ENCODE results near the gene KRTAP10-7.
"Not testable (repeated sequence)": the region's sequence is repeated elsewhere in the genome, so short reads cannot be mapped to it uniquely, and the experiment has no call there.

Gene KRTAP10-7

DNA sequence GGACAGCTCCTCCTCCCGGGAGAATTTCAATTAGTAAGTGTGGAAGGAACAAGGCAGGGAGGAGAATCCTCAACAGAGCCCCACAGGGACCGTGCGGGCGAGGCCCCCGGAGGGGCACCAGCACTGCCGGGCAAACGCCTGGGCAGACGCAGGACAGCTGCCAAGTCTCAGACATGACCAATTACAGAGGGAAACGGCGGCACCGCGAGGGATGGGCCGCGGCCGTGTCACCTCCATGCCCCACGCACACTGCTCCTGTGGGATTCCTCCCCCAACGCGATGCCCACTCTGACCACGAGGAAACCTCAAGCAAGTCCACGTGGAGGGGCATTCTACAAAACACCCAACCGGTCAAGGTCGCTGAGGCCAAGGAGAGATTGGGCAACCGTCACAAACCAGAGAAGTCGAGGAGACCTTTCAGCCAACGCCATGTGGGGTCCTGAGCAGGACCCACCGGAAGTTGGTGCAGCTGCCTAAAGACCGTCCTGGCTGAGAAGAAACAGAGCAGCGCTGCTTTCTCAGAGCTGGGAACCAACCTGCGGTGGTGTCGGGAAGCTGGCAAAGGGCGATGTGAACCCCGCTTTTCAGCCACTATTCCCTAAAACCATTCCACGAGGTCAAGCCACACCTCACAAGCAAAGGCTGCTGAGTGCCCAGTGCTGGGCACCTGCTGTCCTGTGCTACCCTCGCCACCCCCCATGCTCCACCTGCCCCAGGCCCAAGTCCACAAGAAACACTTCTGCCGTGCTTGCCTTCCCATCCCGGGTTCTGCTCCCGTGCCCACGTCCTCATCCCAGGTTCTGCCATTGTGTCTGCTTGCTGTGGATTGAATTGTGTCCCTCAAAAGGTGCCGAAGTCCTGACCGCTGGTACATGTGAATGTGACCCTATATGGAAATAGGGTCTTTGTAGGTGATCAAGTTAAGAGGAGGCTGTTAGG lies 28.3 kb upstream of the KRTAP10-7 start:
- DNase-seq (ENCODE audit: low read depth): no peak

DNA sequence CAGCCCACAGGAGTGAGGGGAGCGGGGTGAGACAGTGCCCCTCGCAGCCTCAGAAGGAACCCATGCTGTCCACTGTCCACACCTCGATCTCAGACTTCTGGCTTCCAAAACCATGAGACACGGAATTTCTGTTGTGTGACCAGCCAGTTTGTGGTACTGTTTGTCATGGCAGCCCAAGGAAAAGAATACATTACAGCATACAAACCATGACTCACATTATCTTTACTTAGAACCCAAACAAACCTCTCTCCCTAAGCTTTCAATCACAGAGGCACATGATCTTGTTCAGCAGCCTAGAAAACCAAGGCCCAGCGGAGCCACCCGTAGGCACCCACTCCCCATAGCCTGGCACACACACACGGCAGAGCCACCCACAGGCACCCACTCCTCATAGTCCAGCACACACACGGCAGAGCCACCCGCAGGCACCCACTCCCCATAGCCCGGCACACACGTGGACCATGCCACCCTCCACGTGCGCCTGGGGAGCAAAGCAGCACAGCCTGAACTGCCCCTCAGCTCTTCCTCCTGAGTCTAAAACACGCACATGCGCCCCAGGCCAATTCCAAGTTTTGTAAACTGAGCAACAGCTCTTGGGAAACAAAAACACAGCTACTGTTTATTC lies 27.3 kb upstream of the KRTAP10-7 start:
- no peak for DNase-seq (ENCODE audit: low read depth)

DNA sequence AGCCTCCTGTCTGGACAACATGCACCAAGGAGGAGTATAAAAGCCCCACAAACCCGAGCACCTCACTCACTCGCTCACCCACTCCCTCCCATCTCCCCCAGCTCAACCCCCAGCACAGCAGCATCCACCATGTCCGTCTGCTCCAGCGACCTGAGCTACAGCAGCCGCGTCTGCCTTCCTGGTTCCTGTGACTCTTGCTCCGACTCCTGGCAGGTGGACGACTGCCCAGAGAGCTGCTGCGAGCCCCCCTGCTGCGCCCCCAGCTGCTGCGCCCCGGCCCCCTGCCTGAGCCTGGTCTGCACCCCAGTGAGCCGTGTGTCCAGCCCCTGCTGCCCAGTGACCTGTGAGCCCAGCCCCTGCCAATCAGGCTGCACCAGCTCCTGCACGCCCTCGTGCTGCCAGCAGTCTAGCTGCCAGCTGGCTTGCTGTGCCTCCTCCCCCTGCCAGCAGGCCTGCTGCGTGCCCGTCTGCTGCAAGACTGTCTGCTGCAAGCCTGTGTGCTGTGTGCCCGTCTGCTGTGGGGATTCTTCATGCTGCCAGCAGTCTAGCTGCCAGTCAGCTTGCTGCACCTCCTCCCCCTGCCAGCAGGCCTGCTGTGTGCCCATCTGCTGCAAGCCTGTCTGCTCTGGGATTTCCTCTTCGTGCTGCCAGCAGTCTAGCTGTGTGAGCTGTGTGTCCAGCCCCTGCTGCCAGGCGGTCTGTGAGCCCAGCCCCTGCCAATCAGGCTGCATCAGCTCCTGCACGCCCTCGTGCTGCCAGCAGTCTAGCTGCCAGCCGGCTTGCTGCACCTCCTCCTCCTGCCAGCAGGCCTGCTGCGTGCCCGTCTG lies 26.6 kb upstream of the KRTAP10-7 start, which contains the start of gene KRTAP10-4:
Gene KRTAP10-4 (plus strand): TSS at position 100 of the 827 bp plus-strand sequence. CDS start 30 bp downstream, at position 130.
- not testable (repeated sequence) for DNase-seq (ENCODE audit: low read depth)

DNA sequence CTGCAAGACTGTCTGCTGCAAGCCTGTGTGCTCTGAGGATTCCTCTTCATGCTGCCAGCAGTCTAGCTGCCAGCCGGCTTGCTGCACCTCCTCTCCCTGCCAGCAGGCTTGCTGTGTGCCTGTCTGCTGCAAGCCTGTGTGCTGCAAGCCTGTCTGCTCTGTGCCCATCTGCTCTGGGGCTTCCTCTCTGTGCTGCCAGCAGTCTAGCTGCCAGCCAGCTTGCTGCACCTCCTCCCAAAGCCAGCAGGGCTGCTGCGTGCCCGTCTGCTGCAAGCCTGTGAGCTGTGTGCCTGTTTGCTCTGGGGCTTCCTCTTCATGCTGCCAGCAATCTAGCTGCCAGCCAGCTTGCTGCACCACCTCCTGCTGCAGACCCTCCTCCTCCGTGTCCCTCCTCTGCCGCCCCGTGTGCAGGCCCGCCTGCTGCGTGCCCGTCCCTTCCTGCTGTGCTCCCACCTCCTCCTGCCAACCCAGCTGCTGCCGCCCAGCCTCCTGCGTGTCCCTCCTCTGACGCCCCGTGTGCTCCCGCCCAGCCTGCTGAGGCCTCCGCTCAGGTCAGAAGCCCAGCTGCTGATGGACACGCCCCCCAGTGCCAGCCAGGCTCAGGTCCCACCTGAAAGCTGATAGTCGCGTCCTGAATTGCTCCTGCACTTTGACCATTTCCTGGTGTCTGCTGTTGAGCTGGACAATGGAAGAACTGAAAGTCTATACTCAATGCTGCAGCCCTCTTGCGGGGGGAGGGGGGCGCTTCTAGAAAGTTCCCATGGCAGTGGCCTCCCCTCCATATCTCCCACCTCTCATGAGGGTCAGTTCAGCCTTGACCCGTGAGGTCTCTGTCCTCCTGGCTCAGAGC lies 25.7 kb upstream of the KRTAP10-7 start:
- DNase-seq (ENCODE audit: low read depth): no peak

DNA sequence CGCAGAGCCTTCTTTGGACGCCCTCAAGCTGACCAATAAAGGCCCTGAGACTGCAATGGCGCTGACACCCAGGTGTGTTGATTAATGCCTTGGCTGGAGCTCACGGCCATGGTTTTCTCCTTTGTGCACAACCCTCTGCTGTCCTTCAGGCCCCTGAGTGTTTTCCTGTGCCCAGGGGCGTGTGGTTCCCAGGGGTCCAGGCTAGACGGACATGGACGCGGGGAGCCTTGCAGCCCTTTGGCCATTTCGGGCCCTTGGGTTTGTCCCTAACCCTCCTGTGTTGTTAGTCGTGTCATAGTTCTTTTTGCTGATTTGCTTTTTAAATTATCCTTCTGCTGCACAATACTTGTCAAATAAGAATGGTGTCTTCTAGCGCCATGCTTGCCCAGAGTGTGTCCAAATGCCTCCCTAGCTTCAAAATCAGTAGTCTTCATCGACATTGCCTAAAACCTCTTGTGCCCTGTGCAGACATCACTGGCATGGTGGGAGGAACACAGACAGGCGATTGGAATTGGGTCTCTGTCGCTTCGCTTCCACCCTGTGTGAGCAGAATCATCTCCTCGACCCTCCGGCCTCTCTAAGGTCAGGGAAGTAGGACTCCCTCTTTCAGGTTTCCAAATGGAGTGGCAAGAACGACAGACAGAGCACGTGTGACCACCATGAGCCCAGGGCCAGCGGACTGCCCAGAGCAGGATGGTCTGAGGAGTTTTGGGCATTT lies 24.9 kb upstream of the KRTAP10-7 start:
- no peak for DNase-seq (ENCODE audit: low read depth)

DNA sequence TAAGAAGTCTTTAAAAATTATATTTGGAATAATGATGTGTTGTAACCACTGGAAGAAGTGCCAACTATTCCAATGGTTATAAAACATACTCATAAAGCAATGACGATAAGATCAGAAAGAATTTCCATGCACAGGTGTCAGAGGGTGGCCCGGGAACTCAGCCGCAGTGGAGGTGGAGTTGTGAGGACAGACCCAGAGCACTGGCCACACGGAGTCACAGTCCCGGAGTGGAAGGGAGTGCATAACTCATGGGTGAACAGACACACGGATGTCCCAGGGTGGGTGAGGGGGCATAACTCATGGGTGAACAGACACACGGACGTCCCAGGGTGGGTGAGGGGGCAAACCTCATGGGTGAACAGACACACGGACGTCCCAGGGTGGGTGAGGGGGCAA lies 24.4 kb upstream of the KRTAP10-7 start:
- DNase-seq (ENCODE audit: low read depth): no peak

DNA sequence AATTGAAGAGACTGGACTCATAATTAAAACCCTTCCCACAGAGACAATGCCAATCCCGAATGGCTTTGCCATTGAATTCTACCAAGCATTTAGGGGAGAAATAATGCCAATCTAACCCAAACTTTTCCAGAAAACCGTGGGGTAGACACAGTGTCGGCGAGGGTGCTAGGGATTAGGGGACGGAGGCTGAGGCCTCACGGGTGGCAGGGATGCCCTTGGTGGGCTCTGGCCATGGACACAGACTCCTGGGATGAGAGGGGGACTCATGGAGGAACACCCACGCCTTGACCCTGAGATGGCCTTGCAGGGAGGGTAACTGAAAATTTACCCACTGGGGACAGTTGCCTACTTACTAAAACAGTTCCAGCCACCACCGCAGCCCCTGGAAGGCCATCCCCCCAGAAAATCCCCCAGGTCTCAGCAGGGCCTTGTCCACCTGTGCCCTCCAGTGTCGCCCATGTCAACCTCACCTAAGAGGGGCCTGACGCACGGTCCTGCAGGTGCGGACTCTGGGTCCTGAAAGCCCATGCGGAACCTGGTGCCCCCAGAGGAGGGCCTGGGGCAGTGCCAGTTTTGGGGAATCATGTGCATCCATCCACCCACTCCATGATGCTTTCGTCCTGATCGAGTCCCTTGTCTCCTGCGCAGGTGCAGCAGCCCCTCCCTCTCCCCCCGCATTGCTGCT lies 21.9 kb upstream of the KRTAP10-7 start:
- no peak for DNase-seq (ENCODE audit: low read depth)

DNA sequence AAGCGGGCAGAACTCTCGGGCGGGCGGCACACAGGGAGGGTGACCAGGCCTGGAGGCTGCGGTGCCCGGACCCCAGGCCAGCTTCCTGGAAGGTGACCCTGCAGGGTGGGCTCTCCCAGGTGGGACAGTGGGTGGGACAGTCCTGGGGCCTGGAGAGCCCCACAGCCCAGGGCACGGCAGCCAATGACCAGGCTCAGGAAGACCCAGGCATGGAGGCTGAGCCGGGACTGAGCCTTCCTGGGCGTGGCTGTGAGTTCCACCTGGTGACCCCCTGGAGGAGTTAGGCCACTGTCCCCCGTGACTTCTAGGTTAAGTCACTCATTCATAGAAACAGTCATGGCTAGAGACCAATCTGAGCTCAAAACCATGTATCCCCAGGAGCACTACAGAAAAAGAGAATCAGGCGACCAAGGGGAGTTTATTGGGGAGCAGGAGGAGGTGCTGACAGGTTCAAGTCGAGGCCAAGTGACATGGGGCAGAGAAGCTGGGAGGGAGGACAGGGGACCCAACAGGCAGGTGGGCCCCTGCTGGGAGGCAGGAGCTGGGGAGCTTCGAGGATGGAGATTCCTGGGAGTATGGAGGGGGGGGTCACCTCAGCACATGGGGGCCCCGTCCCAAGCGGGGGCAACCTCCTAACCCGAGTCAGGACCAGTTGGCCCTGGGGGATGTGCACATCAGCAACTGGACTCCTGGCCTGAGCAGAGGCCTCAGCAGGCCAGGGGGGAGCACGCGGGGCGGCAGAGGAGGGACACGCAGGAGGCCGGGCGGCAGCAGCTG lies 21.2 kb upstream of the KRTAP10-7 start:
- no peak for DNase-seq (ENCODE audit: low read depth)

DNA sequence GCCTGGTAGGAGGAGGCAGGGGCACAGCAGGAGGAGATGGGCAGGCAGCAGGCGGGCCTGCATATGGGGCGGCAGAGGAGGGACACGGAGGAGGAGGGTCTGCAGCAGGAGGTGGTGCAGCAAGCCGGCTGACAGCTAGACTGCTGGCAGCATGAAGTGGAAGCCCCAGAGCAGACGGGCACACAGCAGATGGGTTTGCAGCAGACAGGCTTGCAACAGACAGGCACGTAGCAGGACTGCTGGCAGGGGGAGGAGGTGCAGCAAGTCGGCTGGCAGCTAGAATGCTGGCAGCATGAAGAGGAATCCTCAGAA lies 20.6 kb upstream of the KRTAP10-7 start:
- no peak for DNase-seq (ENCODE audit: low read depth)

DNA sequence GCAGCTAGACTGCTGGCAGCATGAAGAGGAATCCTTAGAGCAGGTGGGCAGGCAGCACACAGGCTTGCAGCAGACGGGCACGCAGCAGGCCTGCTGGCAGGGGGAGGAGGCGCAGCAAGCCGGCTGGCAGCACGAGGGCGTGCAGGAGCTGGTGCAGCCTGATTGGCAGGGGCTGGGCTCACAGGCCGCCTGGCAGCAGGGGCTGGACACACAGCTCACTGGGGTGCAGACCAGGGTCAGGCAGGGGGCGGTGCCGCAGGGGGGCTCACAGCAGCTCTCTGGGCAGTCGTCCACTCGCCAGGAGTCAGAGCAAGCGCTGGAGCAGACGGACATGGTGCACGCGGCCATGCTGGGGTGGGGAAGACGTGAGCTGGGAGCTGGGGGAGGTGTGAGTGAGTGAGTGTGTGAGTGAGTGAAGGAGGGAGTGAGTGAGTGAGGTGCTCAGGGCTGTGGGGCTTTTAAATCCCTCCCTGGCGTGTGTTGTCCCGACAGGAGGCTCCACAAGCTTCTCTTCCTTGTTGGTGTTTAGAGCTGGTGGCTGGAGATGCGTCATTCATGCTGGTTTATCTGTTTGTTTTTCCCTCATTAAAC lies 20.1 kb upstream of the KRTAP10-7 start, which contains the start of gene KRTAP10-5:
Gene KRTAP10-5 (minus strand): TSS at position 374 of the 591 bp plus-strand sequence. CDS start 26 bp downstream, at position 348.
- DNase-seq (ENCODE audit: low read depth): not testable (repeated sequence)

DNA sequence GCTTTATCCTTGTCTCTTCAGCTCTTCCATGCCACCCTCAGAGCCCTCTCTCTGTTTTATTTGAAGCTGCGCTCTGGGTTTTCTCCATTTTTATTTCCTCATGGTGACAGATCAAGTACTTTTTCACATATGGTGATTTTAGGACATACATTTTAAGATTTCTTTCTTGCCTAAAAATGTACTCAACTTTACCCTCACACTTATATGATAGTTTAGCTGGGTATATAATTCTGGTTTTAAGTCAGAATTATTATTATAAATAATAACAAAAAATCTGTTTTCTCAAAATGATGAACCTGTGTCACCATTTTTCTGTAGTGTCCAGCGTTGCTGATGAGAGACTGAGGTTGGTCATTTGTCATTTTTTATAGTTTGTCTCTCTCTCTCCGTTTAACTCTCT lies 19.2 kb upstream of the KRTAP10-7 start:
- DNase-seq (ENCODE audit: low read depth): no peak

DNA sequence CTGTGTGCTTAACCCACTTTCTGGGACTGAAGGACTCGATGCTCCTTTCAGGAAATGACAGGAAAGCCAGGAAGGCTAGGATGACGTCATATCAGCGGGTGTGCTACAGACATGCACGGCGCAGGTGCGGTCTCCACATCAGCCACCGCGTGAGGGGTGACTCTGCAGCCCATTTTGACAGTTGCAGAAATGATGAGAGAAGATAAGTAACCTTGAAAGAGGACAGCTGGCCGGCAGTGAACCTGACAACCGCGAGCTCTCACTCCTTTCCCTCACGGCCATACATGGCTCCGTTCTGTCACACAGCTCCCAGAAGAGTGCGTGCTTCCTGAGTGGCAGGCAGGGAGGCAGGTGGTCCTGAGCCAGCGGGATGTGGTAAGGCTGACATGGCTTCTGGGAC lies 18.3 kb upstream of the KRTAP10-7 start:
- no peak for DNase-seq (ENCODE audit: low read depth)

DNA sequence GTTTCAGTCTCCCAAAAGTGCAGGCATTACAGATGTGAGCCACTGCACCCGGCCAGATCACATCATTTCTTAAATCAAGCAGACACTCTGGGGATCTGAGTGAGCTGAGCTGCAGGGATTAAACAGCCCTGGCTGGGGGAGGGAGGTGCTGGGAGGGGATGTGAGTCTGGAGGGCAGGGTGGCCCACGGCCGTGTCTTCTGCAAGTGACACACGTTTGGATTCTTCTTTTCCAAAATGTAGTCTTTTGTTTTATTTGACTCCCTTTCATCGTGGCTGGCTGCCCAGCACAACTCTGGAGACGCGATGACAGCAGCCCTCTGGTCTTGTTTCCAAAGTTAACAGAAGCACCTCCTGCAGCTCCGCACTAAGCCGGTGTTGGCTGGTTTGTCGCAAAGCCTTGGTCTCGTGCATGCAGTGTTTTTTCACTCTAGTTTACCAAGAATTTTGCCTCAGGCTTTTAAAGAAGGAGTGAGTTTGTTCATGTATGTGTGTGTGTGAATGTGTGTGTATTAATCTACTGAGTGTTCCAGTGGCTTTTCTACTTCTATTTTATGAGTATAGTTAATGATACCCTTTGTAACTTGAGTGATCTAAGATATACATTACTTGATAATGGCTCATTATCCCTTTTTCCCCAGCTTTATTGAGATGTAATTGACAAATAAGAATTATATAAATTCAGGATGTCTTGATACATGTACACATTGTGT lies 17.2 kb upstream of the KRTAP10-7 start:
- DNase-seq (ENCODE audit: low read depth): no peak

DNA sequence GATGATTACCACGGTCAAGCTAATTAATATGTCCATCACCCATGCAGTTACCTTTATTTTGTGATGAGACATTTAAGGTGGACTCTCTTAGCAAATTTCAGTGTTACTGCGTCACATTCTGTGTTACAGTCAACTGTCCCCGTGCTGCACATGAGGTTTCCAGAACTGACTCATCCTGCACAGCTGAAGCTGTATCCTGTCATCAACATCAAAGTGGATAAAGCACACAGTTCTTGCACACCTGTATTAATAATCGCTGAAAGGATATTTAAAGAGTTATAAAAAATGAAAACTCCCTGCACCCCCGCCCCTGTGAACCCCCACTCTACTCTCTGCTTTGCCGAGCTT lies 16.6 kb upstream of the KRTAP10-7 start:
- peak; percentile 10 for DNase-seq (ENCODE audit: low read depth)

DNA sequence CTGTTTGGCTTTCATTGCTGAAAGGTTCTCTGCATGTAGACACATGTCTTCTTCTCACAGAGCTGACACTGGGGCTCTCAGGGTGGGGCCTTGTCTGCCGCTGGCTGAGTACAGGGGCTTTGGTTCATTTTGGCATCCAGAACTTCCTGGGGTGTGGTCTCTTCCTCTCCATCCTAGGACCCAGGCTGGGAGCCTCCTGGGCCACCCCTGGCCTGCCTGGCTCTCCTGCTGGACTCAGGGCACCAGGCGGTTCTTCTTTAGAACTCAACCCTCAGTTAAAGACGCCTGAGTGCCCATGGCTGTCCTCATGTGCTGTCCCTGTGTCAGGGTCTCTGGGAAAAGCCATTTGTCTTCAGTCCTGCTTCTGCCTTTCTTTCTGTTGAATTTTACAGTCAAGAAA lies 14.5 kb upstream of the KRTAP10-7 start:
- no peak for DNase-seq (ENCODE audit: low read depth)

DNA sequence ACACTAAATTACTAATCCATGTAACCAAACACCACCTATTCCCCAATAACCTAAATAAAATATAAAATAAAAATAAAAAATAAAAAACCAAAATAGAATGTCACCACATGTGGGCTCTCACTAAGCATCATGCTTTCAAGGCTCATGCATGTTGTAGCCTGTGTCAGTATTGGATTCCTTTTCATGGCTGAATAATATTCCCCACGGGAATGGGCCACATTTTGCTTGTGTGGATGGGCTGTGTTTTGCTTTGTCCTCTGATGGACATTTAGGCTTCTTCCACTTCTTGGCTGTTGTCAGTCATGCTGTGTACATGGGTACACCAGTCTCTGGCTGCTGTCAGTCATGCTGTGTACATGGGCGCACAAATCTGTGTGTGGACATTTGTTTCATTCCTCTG lies 11.3 kb upstream of the KRTAP10-7 start:
- DNase-seq (ENCODE audit: low read depth): no peak

DNA sequence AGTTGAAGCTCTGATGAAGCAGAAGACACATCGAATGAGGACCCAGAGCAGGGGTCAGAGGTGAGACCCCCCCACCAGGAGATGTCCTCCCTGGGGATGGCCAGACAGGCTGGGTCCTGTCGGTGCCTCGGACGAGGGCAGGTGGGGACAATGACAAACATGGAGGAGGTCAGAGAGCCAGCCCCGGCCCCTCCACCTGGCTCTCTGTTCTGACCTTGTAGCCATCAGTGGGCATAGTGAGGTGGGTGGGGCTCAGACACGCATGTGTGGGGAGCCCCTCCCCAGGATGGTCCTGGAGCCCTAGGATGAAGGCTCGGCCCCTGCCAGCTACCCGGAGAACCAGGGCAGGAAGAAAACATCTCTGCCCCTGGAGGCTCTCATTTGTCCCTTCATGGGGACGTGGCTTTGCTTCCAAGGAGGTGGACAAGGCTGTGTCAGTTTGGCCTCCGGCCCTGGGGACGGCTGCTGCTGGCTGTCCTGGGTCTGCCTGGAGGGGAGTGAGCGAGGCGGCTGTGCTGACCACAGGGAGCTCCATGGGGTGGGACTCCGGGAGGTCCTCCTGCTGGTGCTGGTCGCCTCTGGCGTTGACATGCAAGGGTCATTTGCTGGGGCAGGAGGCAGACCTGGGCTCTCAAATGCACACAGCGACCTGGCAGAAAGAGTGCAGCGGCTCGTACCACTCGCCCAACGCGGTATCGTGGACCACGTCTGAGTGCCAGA lies 10.7 kb upstream of the KRTAP10-7 start:
- DNase-seq (ENCODE audit: low read depth): no peak

DNA sequence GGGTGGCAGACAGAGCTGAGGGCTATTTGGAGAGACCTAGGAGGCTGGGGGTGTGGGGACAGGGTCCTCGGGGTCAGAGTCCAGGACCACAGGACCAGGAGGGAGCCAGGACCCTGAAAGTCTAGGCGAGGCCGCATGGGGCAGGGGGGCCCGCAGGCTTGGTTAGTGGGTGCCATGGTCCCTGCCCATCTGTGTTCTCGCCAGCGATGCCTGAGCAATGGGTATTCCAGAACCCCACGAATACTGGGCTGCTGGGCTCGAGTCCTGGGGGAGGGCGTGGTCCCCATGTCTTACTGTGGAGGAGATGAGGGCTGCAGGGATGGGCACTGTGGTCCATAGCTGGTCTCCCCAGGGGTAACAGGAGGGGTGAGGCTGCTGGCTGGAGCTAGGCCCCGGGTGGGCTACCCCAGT lies 10.1 kb upstream of the KRTAP10-7 start:
- DNase-seq (ENCODE audit: low read depth): no peak
